ENCODE data around the gene RPS16.

Gene RPS16

DNA sequence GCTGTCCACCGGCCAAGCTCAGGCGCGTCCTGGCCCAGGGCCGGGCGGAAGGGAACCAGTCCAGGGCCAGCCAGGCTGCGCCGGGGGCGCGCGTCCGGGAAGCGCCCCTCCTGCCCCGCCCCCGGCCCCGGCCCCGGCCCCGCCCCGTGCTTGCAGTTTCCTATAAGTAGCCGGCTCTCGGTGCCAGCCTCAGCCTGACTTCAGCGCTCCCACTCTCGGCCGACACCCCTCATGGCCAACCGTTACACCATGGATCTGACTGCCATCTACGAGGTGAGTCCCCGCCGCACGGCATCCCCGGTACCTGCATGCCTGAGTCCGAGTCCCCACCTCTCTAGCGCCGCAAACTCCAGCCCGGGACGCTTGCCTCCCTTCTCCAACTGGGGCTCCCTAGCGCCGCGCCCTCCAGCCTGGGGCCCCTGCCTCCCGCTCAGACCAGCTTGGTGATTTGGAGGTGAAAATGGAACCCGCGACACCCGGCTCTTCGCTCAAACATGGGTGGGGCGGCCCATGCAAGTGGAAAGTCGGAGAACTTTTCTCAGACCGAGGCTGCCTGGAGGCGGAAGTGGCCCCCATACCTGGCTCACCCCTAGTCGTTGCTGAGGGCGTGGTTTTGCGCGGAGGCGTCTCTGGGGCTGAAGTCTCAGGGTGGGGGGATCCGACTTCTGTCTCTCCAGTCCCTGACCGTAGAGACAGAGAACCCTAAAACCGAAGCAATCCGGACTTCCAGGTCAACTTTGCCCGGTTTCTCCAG, 28.9 kb downstream of the RPS16 start, which contains the start of gene ZFP36:
TSS of gene ZFP36 (plus strand) at position 192 of the 754 bp plus-strand sequence. CDS start at position 250, 58 bp downstream.
- in situ Hi-C loops (cut with HindIII; ENCODE audit: low pct_unique_long_range_greater_than_20kb, low sequenced_read_pairs), result no loop called here
- no peak for TF ChIP-seq JUND (IDR thresholded peaks at IDR 0.05; ENCODE audit: low read depth)
- DNase-seq (ENCODE audit: low read depth in 1 of 2, low spot score in 1 of 2), result peak; percentile 64 to 86

DNA sequence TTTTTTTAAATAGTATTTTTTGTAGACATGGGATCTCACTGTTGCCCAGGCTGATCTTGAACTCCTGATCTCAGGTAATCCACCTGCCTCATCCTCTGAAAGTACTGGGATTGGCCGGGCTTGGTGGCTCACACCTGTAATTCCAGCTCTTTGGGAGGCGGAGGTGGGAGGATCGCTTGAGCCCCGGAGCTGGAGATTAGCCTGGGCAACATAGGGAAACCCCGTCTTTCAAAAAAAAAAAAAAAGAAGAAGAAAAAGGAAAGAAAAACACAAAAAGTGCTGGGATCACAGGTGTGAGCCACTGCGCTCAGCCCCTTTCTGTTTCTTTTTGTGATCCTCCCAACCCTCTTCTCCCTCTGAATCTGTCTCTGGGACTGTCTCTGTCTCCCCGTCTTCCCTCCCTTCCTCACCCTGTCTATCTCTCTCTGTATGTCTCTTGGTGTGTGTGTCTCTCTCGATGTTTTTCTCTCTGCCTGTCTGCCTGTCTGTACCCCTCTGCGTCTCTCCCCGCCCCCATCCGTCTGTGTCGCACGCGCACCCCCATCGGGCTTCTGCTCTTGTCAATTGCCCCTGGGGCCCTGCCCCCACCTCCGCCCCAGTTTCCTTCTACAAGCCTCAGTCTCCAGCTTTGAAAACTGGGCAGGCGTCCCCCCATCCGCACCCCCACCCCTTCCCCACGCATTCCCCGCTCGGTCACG, 29.6 kb downstream of the RPS16 start:
- in situ Hi-C loops (cut with HindIII; ENCODE audit: low pct_unique_long_range_greater_than_20kb, low sequenced_read_pairs), result no loop called here
- TF ChIP-seq JUND (IDR thresholded peaks at IDR 0.05; ENCODE audit: low read depth), result no peak
- peak in 1 of 2 experiments; percentile 39 for DNase-seq (ENCODE audit: low read depth in 1 of 2, low spot score in 1 of 2)

DNA sequence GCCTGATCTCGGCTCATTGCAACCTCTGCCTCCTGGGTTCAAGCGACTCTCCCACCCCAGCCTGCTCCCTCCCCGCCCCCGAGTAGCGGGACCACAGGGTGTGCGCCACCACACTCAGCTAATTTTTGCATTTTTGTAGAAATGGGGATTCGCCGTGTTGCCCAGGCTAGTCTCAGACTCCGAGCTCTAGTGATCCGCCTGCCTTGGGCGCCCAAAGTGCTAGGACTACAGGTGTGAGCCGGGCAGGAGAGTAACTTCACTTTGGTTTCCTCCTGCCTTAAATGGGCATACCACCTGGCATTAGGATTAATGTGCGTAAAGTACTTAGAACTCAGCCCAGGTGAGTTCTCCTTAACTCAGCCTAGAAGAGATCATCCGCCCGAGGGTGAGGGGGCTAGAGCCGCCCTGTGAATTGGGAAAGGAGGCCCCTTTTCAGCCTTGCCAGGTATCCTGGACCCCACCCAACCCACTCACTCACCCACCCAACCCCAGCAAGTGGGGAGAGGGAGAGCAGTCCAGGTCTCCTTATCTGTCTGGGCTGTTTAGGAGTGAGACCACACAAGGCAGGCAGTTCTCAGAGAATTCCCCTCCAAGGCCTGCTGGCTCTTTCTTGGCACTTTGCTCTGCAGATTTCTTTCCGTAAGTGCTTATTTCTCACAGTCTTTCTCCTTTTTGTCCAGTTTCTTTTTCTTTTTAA, 30.3 kb downstream of the RPS16 start:
- no peak for TF ChIP-seq JUND (IDR thresholded peaks at IDR 0.05; ENCODE audit: low read depth)
- no peak for DNase-seq (ENCODE audit: low read depth in 1 of 2, low spot score in 1 of 2)
- in situ Hi-C loops (cut with HindIII; ENCODE audit: low pct_unique_long_range_greater_than_20kb, low sequenced_read_pairs), result no loop called here

DNA sequence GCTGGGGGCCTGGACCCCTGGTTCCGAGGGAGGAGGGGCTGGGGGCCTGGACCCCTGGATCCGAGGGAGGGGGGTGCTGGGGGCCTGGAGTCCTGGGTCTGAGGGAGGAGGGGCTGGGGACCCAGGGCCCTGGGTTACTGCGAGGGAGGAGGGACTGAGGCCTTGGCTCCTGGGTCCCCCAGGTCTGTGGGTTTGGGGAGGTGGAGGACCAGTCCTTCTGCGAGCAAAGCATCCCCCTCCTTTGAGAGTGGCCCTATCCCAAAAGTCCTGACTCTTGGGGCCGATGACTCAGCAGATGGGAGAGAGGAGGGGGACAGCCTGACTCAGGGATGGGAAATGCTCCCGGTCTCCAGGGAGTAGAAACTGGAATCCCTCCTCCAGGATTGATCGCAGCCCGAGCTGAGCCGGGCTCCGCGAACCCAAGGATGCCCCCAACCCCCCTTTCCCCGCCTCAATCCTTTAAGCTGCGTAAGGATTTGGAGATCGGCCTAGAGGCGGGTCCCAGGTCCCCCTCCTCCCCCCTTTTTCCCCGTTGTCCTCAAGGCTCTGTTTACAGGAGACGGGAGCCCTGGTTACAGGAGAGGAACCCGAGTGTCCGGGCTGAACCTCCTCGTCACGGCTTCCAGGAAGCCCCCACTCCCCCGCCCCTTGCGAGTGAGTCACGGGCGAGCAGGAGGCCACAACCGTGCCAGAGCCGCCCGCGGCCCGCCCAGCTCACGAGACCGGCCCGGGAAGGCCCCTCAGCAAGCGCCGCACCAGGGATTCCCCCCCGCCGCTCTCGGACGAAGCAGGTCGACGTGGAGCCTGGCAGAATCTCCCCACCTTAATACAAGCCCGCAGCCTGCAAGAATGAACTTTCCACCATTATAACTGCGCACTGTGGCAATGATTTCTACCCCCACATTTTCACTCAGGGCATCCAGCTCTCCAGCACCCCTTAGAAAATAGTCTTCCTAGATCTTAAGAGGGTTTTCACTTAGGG, 32.1 kb downstream of the RPS16 start:
- peak; percentile 48 to 96 for DNase-seq (ENCODE audit: low read depth in 1 of 2, low spot score in 1 of 2)
- TF ChIP-seq JUND (IDR thresholded peaks at IDR 0.05; ENCODE audit: low read depth), result peak; percentile 59
- in situ Hi-C loops (cut with HindIII; ENCODE audit: low pct_unique_long_range_greater_than_20kb, low sequenced_read_pairs), result no loop called here

DNA sequence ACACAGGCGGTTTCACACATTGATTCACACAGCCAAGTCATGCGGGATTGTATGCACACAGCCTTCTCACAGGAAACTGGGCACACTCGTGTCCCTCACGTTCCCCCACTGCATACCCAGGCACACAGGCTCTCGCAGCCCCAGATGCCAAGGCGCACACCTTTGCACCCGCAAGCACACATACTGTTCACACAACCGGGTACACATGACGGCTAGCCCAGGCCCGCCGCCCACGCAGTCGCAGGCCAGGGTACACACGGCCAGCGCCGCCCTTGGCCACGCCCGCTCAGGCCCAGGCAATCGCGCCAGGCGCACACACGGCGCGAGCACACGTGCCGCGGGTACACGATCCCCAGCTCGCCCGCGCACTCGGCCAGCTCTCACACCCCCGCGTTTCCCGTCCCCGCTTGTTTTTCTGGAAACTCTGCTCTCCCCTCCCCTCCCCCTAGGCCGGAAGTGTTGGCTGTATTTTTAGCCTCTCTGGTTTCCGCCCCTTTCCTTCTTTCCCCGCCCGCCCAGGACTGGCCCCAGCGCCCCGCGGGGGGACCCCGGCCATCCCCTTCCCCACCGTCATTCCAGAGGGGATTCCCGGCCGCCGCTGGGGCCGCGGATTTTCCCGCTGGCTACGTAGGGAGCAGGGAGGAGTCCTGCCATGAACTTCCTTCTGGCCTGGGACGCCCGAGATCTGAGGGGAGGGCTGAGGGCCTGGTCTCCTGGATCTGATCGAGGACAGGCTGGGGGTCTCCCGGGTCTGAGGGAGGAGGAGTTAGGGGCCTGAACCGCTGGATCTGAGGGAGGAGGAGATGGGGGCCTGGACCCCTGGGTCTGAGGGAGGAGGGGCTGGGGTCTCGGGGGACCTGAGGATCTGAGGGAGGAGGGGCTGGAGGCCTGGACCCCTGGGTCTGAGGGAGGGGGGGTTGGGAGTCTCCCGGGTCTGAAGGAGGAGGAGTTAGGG, 33.1 kb downstream of the RPS16 start:
- in situ Hi-C loops (cut with HindIII; ENCODE audit: low pct_unique_long_range_greater_than_20kb, low sequenced_read_pairs), result no loop called here
- peak in 1 of 2 experiments; percentile 94 for DNase-seq (ENCODE audit: low read depth in 1 of 2, low spot score in 1 of 2)
- TF ChIP-seq JUND (IDR thresholded peaks at IDR 0.05; ENCODE audit: low read depth), result no peak

DNA sequence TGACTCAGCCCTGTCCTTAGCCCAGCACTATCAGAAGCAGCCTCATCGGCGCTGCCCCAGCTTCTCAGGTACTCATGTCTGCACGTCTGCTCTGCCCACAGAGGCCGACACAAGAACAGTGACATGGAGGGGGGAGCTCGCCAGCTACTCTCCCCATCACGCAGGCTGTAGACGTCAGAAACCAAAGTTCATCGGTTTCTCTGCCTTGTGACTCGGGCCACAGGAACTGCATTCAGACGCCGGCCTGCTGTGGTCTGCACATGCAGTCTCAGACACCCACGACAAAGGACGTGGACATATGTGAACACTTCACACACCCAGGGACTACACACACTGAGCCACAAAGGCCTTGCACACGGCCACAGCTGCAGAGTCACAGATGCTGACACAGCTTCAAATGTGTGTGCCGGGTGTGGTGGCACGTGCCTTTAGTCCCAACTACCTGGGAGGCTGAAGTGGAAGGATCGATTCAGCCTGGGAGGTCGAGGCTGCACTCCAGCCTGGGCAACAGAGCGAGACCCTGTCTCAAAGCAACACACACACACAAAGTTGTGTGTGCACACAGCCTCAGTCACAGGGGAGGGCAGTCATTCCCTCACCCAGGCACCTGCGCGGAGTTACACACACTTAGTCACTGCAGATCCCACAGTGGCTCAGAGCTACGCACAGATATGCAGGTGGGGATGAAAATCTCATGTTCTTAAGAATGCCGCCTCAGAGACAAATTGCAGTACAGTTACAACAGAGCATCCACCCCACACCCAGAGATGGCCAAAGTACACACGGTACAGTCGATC, 34.0 kb downstream of the RPS16 start:
- in situ Hi-C loops (cut with HindIII; ENCODE audit: low pct_unique_long_range_greater_than_20kb, low sequenced_read_pairs), result no loop called here
- no peak for DNase-seq (ENCODE audit: low read depth in 1 of 2, low spot score in 1 of 2)
- no peak for TF ChIP-seq JUND (IDR thresholded peaks at IDR 0.05; ENCODE audit: low read depth)

DNA sequence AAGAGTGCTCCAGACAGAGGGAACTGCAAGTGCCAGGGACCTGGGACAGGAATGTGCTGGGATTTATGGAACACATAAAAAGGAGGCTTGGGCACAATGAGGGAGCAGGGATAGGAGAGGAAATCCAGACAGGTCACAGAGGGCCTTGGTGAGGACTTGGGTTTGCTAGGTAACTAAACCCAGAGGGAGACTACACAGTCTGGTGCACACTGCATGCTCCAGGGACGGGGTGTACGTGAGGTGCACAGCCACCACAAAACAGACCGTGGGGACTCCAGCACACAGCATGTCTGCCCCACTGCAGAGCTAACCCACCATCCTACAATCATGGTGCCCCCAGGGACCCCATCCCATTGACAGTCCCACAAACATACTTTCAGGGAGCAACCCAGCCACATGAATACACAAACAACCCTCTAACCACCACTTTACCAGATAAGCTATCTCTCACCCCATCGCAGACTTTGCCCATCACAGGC, 34.6 kb downstream of the RPS16 start:
- TF ChIP-seq JUND (IDR thresholded peaks at IDR 0.05; ENCODE audit: low read depth), result no peak
- DNase-seq (ENCODE audit: low read depth in 1 of 2, low spot score in 1 of 2), result no peak
- in situ Hi-C loops (cut with HindIII; ENCODE audit: low pct_unique_long_range_greater_than_20kb, low sequenced_read_pairs), result no loop called here

DNA sequence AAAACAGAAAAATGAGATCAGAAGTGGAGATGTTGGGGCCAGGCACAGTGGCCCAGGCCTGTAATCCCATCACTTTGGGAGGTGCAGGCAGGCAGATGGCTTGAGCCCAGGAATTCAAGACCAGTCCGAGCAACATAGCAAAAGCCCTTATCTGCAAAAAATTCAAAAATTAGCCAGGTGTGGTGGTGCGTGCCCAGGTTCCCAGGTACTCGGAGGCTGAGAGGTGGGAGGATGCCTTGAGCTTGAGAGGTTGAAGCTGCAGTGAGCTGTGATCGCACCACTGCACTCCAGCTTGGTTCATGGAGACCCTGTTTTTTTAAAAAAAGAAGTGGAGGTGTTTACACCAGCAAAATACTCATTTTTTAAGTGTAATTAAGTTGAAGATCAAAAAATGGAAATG, 35.7 kb downstream of the RPS16 start:
- in situ Hi-C loops (cut with HindIII; ENCODE audit: low pct_unique_long_range_greater_than_20kb, low sequenced_read_pairs), result no loop called here
- TF ChIP-seq JUND (IDR thresholded peaks at IDR 0.05; ENCODE audit: low read depth), result no peak
- no peak for DNase-seq (ENCODE audit: low read depth in 1 of 2, low spot score in 1 of 2)

DNA sequence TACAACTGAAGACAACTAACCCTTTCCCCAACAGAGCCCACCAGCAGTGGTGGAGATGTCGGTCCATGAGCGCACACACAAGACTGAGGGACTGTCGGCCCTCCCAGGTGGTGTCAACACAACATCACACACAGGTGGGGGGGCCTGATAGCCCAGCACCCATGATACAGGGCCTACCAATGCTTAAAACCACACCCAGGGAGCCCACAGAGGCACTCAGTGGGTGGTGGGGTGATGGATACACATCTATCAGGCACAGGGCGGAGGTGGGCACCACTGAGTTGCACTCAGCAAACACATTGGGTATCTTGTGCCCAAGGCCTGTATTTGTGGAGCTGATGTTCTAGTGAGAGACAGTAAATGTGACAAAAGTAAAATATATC, 36.1 kb downstream of the RPS16 start:
- DNase-seq (ENCODE audit: low read depth in 1 of 2, low spot score in 1 of 2), result no peak
- no peak for TF ChIP-seq JUND (IDR thresholded peaks at IDR 0.05; ENCODE audit: low read depth)
- in situ Hi-C loops (cut with HindIII; ENCODE audit: low pct_unique_long_range_greater_than_20kb, low sequenced_read_pairs), result no loop called here

DNA sequence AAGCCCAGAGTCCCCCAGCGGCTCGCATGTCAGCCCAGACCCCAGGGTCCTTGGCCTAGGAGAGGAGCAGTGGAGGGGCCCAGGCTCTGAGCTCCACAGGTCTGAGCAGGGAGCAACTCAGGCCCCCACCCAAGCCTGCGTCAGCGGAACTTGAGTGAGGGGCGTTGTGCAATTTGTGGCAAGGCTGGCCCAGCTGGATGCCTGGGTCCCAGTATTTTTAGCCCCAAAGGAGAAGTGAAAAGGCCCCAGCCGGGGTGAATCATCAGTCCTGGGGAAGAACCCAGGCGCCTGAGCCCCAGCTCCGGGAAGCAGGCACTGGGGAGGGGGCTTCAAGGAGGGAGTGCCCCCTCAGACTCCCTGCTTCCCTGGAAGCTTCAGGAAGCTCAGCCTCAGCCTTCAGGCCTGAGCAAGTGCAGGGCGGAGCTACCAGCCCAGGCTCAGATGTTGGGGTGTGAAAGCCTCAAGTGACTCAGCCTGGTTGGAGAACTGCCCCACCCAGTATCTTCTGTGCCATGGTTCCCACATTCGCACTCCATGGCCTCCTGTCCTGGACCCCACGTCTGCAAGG, 37.4 kb downstream of the RPS16 start:
- DNase-seq (ENCODE audit: low read depth in 1 of 2, low spot score in 1 of 2), result no peak
- no peak for TF ChIP-seq JUND (IDR thresholded peaks at IDR 0.05; ENCODE audit: low read depth)
- in situ Hi-C loops (cut with HindIII; ENCODE audit: low pct_unique_long_range_greater_than_20kb, low sequenced_read_pairs), result no loop called here
